Suppressor macrophage treated with lipopolysaccharide for 1 hour (primary cell): ENCODE data around the gene VAMP2.
"Not testable (repeated sequence)": the region's sequence is repeated elsewhere in the genome, so short reads cannot be mapped to it uniquely, and the experiment has no call there.

Source experiments
- DNase-seq, 3 donors: peaks; one replicate each; pipeline ENCODE4 v3.0.0-alpha.2; 2020 to 2022

Gene VAMP2

DNA sequence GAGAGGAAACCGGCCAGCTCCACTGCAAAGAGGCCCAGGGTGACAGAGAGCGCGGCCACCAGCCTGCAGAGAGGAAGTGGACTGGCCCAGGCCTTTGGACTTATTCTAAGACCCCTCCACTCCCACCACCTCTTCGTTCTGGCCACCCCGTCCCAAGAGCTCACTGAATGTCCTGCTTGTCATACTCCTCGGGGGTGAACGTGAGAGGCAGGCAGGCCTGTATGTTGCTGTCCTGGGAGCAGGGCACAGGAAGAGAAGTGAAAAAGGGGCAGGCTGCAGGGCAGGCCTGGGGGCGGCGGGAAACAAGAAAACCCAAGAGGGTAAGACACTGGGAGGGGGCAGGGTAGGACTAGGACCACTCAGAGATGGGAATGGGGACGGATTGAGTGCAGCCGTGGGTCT is 13.0 kb upstream of the VAMP2 start:
- DNase-seq, result peak; percentile 31 to 56 (median 33)

DNA sequence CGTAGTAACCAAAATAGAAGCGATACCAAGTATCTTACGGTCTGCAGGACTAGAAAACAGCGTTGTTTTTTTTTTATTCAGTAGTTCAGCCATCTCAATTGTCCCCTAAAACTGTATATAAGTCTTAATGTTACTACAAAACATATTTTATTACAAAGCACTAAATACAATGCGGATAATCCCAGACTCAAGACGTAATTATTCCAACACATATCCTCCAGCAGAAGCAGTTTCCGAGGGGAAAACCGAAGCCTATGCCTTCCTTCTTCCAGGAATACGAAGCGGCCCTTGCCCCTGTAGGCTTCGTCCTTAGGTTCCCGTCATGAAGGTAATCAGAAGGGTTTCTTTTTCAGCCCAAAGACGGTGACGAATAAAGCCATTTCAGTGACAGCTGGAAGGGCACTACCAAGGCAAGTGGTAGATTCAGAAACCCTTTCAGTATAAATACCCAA is 11.1 kb upstream of the VAMP2 start:
- DNase-seq, result no peak

DNA sequence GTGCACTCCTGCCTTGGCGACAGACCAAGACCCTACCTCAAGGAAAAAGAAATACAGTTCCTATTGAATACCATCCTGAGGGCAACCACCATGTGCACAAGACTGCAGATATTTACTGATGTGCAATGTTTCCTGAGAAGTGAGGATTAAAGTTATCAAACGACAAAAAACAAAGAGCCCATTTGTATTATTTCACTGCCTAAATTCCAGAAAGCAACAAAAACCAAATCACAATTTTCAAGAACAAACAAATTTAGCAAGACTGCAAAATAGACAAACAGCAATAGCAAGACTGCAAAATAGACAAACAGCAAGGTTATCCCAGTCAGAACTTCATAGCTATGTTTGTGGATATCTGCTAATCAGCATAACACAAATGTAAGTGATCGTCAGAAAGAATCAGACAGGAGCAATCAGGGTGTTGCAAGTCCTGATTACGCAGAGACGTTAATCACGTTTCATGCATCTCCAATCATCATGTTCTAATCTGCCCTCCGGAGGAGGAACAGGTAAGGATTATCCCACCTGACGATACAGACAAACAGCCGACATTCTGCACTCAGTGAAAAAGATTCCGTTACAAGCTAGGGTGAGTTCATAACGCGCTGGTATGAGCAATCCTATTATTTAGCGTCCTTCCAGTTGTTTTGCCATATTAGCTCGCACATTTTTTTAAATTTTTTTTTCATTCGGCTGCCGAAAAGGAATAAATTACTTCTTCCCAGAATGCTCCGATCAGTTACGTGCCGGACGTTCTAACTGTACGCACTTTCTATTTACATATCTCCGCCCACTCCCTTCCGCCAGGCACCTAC is 10.5 kb upstream of the VAMP2 start:
- DNase-seq, result peak; percentile 93 to 99 (median 97)

DNA sequence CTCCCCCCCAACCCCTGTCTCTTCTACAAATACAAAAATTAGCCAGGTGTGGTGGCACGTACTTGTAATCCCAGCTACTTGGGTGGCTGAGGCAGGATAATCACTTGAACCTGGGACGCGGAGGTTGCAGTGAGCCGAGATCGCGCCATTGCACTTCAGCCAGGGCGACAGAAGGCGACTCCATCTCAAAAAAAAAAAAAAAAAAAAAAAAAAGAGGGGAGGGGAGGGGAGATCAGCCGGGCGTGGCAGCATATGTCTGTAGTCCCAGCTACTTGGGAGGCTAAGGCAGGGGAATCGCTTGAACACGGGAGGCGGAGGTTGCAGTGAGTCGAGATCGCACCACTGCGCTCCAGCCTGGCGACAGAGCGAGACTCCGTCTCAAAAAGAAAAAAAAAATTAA is 7.4 kb upstream of the VAMP2 start:
- DNase-seq, result not testable (repeated sequence)

DNA sequence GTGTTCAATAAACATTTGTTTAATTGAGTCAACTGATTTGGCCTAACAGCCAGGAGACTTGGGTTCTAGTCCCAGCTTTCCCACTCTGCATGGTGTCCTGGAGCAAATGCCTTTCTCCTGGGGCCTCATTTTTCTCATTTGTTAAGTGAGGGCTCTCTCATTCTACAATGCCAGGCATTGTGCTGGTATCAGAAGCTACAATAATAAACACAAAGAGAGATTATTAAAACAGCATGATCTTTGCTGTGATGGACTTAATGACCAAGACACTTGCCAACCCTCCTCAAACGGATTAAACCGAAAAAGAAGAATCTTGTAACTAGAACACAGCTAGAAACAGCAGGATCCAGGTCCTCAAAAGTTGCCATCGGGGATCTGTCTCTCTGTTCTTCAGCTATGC is 4.8 kb upstream of the VAMP2 start:
- DNase-seq, result no peak

DNA sequence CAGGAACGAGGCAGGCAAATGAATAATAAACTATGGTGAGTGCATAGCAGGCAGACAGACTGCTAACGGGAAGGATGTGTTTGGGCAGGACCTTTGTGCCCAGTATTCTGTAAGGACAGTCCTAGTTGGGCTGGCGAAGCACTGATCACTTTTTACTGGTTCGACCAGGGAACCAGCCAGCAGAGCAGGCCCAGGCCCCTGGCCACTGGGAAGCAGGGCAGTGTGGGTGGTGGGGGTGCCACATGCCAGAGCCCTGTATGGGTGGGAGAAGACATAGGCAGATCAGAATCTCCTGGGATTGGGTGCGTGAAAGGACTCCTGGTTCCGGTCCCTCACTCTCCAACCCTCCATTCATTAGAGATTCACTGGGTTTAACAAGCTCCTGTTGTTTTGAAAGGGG is 4.0 kb upstream of the VAMP2 start:
- DNase-seq, result no peak

DNA sequence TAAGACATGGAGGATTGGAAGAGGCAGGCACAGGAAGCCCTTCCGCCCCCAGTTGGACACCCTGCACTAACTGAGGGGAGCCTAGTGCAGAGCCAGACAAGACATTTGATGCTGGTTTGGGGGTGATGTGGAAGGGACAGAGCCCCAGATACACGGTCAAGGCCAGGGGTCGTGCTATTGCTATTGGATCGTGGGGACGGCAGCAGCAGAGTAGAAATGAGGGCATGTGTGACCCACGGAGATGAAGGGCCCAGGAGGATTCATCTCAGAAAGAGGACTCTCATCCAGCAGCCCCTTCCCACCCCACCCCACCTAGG is 2.0 kb upstream of the VAMP2 start:
- no peak for DNase-seq

DNA sequence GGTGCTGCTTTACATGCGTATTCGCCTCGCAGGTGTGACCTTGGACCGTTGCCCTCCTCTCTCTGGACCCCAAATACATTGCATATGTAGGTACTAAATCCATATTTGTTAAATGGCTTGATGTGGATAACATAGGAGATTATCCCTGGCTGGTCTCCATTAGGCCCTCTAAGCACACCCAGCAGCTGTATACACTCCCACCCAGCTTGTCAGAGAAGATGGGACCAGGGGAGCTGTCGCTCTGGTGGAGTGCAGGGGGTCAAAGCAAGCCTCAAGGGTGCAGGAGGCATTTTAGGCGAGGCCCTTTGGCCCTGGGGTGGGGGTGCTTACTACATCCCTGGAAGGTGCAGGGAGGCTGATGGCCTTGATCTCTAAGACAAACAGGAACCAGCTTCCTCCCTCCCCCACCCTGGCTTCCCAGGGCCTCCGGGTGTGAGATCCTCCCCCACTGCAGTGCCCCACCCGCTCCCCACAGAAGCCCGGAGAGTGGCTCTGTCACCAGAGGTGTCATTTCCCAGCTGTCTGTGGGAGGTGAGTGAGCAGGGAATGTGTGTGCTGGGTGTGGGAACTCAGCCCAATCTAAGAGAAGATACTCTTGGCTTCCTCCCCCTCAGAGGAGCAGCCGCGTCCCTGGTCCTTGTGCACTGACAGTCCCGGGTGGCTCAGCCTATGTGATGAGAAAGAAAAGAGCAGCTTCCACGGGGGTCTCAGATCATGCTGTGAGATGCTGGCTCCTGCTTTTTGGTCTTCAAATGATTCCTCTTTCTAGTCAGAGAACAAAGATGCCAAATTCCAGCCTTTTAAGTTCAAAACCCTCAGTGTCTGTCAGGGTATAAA is 1.4 kb upstream of the VAMP2 start:
- DNase-seq, result peak; percentile 79 to 87 (median 84)

DNA sequence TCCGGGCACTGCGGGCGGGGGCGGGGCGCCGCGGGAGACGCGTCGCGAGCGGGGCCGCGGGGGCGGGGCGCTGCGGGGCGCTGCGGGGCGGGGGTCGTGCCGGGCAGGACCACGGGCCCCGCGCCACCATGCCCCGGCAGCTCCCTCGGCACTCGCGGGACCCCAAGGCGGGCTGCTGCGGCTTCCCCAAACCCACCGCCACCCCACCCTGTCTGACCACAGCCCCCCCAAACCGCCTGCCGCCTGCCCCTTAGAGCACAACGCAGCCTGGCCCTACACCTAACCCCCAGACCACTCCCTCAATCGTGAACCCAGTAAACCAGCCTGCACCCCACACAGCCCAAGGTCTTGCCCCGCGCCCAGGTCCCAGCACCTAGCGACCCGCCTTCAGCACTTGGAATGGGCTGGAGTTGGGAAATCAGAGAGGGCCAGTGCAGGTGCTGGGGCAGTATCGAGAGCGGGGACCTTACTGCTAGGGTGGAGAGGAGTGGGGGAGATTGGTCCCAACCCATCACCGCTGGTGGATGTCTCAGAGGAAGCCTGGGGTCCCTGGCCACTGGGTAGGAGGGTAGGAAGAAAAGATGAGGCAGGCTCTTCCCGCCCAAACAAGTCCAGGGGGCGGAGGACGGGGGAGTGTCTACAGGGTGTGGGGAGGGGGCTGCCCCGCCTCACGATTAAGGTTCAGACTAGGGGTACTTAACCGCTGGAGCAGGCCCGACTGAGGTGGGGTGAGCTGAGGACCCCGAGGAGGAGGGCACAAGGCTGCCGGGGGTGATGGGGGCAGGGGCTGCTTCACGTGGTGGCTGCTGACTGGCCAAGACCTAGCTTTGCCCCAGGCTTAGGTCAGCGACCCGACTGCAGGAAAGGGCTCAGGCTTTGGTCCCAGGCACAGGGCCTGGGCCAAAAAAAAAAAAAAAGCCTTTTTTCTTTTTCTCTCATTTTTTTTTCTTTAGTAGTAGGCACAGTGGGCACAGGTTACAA is 539 bp upstream of the VAMP2 start:
- DNase-seq, result no peak

DNA sequence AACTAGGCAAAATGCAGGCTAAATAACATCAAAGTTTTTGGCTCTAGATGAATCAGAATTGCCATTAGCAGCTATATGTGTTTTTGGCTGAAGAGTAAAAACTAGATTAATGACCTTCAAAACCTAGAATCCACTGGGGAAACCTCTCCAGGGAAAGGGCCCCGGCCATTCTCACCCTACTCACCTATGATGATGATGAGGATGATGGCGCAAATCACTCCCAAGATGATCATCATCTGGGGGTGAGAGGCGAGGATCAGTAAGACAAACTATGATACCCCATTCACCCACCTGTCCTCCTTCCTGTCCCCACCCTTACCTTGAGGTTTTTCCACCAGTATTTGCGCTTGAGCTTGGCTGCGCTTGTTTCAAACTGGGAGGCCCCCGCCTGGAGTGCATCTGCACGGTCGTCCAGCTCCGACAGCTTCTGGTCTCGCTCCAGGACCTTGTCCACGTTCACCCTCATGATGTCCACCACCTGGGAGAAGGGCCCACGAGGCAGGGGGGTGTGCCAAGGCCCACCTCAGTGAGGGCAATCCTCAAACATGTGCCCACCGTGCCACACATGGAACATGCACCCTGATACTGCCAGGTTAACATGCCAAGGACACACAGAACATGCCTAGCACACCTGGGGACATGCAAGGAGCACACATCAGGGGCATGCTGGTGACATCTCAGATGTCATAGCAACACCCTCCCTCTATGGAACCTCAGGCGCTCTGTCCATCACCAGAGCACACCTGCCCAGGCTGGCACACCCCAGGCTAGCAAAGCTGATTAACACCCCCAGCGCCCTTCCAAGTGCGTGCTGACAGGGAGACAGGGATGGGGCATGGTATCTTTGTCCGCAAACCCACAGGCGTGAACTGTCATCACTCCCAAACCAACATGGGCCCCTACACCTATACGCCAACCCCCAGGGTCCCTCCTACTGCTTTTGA is 1.2 kb downstream of the VAMP2 start:
- DNase-seq, result no peak

DNA sequence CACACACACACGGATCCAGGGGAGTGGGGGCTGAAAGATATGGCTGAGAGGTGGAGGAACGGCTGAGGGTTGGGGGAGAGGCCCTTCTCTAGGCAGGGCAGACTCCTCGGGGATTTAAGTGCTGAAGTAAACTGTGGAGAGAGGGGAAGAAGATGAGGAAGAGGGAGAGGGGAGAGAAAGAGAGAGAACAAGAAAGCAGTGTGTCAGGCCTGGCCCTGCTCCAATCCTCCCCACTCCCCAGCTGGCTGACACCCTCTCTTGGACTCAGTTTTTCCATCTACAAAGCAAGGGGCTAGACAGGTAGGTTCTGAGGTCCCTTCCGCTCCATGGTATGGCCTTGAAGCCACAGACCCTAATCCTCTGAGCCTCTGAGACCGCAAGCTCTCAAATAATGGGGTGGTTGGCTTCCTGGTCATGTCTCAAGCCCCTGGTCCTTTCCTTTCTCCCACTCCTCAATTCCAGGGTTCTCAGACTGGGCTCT is 2.0 kb downstream of the VAMP2 start:
- no peak for DNase-seq

DNA sequence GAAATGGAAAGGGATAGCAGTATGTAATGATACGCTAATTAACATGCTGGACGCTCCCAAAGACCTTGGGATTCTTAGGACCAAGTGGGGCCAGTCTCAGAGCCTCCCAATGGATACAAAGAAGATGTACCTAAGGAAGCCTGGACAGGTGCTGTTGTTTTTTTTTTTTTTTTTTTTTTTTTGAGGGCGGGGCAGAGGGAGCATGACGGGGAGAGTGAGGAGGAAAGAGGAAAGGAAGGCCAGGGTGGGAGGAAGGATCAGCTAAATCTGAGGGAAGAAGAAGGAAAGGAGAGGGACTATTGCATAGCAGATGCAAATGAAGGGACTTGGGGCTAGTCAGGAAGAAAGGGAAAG is 2.5 kb downstream of the VAMP2 start:
- peak in 1 of 3 donors; percentile 13 for DNase-seq

DNA sequence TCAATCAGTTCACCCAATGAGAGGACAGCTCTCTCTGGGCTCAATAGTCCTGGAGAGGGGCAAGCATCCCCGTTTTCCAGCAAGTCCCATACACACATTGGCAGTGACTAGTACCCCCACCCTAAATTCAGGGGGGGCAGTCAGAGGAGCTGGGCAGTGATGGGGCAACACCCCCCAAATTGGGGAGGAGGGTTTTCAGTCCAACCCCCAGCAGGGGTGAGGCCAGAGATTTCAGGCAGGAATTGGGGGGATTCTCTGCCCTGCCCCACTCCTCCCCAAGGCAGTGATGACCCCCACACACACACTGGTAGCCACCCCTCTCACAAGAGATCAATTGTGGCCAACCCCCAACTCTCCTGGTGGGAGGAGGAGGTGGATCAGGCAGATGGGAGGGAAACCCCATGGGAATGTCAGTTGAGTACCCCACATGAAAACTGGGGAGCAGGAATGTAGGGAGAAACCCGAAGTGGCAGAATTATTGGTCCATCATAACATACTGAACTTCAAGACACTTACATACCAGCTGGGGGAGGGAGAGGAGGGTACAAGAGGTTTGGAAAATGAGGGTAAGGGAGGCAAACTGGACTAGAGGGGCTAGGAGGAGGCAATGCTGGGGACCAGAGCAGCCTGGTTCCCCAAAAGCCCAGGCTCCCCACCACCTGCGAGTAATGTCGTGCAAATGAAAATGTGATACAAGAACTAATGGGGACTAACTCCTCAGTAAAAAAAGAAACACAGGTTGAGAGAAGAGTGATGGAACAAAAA is 3.1 kb downstream of the VAMP2 start:
- no peak for DNase-seq

DNA sequence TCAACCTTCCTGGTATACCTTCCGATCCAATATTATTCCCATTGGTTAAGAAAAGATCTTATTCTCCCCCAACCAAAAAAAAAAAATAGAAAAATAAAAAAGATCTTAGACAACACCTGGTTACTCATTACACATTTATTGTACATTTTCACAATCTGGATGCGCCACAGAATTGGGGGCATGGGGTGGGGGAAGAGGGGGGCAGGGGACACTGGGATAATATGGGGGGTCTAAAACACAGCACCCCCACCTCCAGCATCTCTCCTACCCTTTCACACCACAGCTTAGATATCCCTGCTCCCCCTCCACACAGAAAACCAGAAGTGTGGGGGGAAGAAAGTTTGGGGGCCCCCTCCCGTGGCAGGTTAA is 3.7 kb downstream of the VAMP2 start:
- no peak for DNase-seq

DNA sequence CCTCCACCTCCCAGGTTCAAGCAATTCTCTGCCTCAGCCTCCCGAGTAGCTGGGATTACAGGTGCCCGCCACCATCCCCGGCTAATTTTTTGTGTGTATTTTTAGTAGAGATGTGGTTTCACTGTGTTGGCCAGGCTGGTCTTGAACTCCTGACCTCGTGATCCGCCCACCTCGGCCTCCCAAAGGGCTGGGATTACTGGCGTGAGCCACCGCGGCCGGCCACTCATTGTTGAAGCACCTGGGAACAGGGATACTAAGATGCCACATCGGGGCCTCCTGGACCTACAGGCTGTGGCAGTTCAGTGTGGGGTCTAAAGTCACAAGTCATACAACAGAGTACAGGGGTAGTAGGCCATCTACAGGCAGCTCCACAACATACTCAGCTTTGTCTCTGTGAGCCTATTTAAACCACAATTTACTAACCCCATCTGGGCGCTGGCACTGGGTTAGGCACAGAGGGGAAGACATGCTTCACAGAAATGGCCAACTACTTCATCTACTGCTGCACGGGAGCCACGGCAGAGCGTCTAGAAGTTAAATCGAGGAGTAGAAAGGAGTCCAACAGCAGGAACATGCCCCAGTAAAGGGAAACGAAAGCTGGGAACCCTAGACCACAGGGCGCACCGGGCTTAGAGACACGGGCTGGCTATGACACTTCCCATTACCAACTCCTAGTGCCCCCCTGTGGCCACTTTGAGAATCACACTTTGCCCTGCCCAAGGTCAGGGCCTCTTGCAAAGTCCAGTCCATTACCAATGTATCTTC is 4.3 kb downstream of the VAMP2 start:
- peak; percentile 94 to 97 (median 97) for DNase-seq

DNA sequence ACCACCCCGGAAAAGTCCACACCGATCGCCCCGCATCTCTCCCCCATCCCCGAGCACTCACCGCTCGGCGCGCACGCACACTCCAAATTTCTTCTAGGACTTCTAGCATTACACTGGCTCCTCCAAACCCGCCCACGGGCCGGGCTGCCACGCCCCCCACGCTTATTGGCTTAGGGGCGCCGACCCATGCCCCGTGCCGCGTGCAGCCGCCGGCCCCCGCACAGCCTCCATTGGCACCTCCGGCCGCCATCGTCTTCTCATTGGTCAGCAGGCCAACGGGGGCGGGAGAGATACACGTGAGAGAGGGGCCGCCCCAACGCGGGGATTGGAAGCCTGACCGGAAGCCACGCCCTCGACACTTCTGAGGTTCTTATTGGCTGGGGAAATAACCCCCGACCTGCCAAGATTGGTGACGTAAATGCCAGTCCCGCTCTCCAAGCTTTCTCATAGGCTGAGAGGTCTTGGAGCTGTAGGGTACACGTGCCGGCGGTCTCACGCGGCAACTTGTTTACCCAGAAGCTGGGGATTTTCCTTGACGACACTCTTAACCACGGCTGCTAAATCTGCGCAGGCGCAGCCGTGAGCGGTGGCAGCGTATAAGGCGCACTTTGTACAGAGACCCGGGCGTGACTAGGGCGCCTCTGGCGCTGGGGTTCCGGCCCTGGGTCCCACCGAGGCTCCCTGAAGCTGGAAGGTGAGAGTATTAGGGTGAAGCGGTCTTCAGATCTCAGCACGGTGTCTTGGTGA is 6.3 kb downstream of the VAMP2 start:
- peak; percentile 99 to 100 (median 100) for DNase-seq

DNA sequence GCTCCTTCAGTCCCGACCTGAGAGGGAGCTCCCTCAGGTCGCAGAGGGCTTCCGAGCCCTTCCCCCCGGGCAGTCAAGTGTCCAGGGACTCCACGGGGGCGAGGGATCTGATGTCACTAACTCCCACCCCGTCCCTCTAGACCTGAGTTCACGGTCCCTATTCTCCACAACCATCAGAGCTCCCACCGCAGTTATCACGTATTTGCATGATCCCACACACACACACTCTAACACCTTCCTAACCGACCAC is 6.8 kb downstream of the VAMP2 start:
- DNase-seq, result no peak

DNA sequence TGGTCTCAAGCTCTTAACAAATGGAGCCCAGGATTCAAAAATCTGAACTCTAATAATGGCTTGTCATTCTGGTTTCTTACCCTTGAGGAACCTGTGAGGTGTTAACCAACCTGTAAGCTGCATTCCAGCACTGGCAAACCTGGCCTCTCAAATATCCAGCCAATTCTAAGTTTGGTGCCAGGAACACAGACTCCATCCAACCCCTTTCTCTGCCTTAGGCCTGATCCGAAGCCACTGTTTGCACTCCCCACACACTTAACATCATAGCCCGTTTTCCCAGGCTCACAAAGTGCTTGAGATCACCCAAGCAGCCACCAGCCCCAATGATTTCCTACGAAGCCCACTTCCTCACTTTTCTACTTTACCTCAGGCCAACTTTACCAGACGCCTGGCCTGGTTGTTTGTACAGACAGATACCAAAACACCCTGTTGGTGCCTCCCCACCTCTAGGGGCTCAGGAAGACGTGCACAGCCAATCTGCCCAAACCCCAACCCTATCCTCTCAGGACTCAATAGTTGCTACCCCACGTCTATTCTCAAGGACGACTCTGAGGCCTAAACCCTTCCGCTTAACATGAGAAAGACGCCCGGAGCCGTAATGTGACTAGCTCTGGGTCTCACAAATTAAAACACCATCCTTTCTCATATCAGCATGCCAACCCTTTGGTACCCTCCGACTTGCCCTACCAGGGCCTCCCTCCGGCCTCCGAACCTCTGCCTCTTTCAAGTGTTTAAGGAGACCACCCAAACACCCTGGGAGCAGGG is 7.3 kb downstream of the VAMP2 start:
- DNase-seq, result no peak

DNA sequence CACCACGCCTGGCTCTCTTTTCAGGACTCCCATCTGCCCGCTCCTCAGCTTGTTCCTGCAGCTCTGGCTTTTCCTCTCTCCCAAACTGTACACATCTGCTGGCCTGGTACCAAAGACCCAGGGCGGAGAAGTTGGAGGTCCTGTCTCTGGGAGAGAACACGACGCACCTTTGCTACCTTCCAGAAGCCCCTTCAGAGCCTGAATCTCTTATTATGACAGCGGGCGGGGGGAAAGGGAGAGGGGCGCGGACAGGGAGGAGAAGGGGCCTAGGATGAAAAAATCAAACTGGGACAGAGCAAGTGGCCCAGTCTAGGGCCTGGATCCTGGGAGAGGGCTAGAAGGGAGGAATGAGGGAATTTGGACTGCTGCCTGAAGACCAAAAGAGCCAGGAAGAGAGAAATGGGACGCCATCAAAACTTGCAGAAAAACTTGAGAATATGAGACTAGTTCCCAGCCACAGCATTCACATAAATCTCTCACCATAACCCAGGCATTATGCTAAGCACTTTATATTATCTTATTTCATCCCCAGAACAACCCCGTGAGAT is 8.1 kb downstream of the VAMP2 start:
- DNase-seq, result no peak
